Inflammatory macrophage treated with lipopolysaccharide for 1 hour (primary cell): ENCODE data around the gene SIRPD.

Experiments used
- DNase-seq, 2 donors: peaks; one replicate each; pipeline ENCODE4 v3.0.0-alpha.2; 2020 to 2022

SIRPD gene

DNA sequence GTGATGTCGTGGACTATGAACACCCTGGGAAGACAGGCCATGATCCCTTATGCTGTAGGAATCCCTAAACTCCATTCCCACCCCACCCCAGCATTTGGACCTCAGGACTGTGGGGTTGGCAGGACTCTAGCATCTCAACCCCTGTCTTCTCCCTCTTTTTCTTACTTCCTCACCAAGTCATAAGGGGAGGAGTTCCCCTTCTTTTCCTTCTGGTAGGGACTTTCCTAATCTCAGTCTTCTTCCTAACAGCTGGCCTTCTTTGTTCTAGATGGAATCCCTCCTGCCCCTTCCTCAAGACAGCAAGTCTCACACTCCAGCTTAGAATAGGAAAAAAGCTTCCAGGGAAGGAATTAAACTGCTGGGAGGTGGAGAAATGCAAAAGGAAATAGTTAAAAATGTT, 64.0 kb downstream of the SIRPD start:
- DNase-seq, result peak in 1 of 2 donors; percentile 64

GRCh38 chr20:1491860-1492642, 65.5 kb downstream of the SIRPD start:
- DNase-seq, result peak in 1 of 2 donors; percentile 54

DNA sequence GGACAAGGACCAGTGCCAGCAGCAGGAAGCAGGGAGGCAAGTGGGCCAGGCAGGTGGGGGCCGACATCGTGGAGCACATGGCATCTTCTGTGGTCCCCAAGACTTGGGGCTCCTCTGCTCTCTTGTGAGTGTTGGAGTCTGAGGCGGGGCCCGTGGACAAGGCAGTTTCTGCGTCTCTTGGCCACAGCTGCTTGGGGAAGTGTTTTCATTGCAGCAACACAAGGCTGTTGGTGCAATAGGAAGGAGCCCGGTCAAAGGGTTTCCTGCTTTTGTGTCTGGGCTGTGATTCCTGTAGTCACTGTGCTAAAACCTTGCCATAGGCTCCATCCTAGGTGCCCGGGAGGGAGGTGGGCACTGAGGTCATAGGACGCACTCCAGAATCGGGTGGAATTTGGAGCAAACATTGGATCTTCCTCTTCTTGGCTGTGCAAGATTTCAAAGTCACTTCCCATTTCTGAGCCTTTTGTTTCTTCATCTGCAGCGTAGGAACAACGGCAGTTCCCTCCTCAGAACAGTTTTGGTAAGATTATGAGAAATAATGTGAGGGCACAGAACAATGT, 66.1 kb downstream of the SIRPD start, which contains the start of gene SIRPB2:
Gene SIRPB2, minus strand, starts transcription at position 140 of the 560 bp plus-strand sequence. Its CDS starts 61 bp downstream, at position 79.
- peak; percentile 86 to 94 for DNase-seq

GRCh38 chr20:1490643-1491195, 66.8 kb downstream of the SIRPD start:
- peak in 1 of 2 donors; percentile 53 for DNase-seq

DNA sequence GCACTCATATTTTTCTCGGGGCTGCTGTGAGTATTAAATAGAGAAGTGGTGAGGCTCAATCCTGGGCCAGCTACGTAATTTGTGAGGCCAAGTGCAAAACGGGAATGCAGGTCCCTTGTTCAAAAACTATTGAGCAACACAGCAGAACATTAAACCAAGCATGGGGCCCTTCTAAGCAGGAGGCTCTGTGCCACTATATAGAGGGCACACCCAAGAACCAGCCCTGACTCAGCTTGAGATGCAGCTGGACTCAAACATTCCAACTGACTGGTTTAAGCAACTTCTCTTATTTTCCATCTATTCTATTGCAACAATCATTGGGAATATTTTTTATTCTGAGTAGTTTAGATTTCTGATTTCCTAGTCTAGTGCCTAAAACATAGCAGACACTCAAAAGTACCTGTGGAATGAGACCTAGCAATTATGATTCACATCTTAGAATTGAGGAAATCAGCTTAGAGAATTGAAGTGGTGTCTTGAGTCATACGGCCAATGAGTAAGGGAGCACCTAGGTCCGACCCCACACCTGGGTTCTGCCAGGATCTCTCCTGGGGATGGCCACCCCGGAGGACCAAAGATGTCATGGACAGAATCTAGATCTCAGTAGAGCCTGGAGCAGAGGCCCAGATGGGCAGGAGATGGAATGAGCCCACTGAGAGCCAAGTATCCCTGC, 67.6 kb downstream of the SIRPD start:
- peak; percentile 34 to 49 for DNase-seq

DNA sequence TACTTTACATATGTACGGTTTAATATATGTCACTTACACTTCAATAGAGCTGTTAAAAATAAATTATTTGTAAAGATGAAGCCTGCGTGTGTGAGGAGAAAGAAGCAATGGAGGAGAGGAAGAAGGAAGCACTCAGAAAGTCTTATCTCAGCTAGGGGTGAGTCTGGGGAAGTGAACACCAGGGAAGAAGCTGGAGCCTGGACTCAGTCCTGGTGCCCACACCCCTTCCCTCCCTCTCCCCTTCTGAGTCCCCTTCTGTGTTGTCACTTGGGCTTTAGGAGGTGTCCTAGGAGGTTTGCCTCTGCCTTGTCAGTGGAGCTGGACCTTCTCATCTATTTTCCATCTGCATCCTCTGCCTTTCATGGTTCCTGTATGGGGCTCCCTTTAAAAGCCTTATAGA, 68.2 kb downstream of the SIRPD start:
- no peak for DNase-seq

DNA sequence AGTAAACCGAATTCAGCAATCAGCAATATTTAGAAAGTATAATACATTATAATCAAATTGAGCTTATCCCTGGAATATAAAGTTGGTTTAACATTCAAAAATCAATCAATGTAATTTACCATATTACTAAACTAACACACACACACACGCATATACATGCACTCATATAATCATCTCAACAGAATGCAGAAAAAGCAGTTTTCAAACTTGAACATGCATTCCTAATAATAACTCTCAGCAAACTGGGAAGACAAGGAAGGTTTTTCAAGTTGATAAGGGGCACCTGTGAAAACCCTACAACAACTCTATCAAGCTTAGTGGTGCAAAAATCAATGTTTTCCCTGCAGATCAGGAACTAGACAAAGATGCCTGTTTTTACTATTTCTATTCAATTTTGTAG, 70.9 kb downstream of the SIRPD start:
- no peak for DNase-seq

GRCh38 chr20:1484438-1485116, 72.9 kb downstream of the SIRPD start:
- no peak for DNase-seq
